Spleen (tissue), 13 donors: ENCODE measurements around the gene TJP2. TPM values are rescaled to one million over a fixed set of nuclear protein-coding genes. Genes with fewer than 3 reads are reported as not detected.
A peak's percentile ranks its signal among the peaks of the same experiment; 100 is the strongest.

ENCODE experiments used
- DNase-seq: peaks from one replicate; pipeline ENCODE4 v3.0.0-alpha.2; 2020
- H3K27ac ChIP-seq, 8 donors: fragments of 200-600 bp; sonication (generic) in 7 of 8; 1 replicate in 4 of 8; 2 replicates in 4 of 8; pipeline versions ENCODE4 v1.5.0 to v1.8.0; 2016 to 2021; ENCODE audit warnings: inconsistent platforms in 4 of 8, mild to moderate bottlenecking in 4 of 8, moderate library complexity in 1 of 8
- H3K27me3 ChIP-seq, 7 donors: fragments of 200-600 bp; sonication (generic) in 6 of 7; replicated peaks in 1 of 7; 1 replicate in 4 of 7; 2 replicates in 3 of 7; pipeline versions ENCODE4 v1.5.0 to v1.8.0; 2016 to 2021; ENCODE audit warnings: inconsistent platforms in 3 of 7, mild to moderate bottlenecking in 1 of 7
- H3K36me3 ChIP-seq, 6 donors: fragments of 200-600 bp; sonication (generic) in 5 of 6; 1 replicate in 4 of 6; 2 replicates in 2 of 6; pipeline versions ENCODE4 v1.5.0 to v1.8.0; 2016 to 2021; ENCODE audit warnings: inconsistent platforms in 2 of 6
- H3K4me1 ChIP-seq, 6 donors: fragments of 200-600 bp; sonication (generic) in 5 of 6; 1 replicate in 3 of 6; 2 replicates in 3 of 6; pipeline versions ENCODE4 v1.5.0 to v1.8.0; 2016 to 2021; ENCODE audit warnings: inconsistent platforms in 3 of 6
- H3K4me3 ChIP-seq, 8 donors: fragments of 200-600 bp; sonication (generic) in 7 of 8; 1 replicate in 4 of 8; 2 replicates in 4 of 8; pipeline versions ENCODE4 v1.5.0 to v1.8.0; 2016 to 2021; ENCODE audit warnings: inconsistent platforms in 4 of 8, mild to moderate bottlenecking in 4 of 8, moderate library complexity in 2 of 8
- H3K9me3 ChIP-seq, 8 donors: fragments of 200-600 bp; sonication (generic) in 7 of 8; 1 replicate in 4 of 8; 2 replicates in 4 of 8; pipeline versions ENCODE4 v1.5.0 to v1.8.0; 2016 to 2021; ENCODE audit warnings: inconsistent platforms in 4 of 8
- POLR2A ChIP-seq, 3 donors: fragments of 450-650 bp; IDR thresholded peaks; one replicate each; pipeline ENCODE4 v1.5.1; 2017; ENCODE audit warnings: antibody characterized with exemption in 3 of 3, mild to moderate bottlenecking in 1 of 3
- POLR2AphosphoS5 ChIP-seq, 3 donors: sonication (generic); formaldehyde crosslinking; IDR thresholded peaks; one replicate each; pipeline ENCODE4 v1.5.1; 2017; ENCODE audit warnings: antibody characterized with exemption in 3 of 3
- WGBS, 5 donors: extraction: QIAGEN DNeasy Blood & Tissue Kit in 3 of 5; methylation state at CpG; one replicate each; pipeline versions ENCODE4 v1.1.5 to v1.1.7; 2013 to 2018; 5-methylcytosine and 5-hydroxymethylcytosine counted together
- intact Hi-C: fragments of 100-400 bp; cut with DNase I; formaldehyde crosslinking; loops from one replicate; pipeline ENCODE4 v1.15.0; 2023; ENCODE audit warnings: low total_unique reads
- long read RNA-seq, 2 donors: transcript quantifications; one replicate each; lab custom pipeline, GENCODE V29; 2026
- polyA plus RNA-seq, 3 donors: library from polyadenylated mRNA; stranded (reverse); fragments of 200-250 nt; gene quantifications; one replicate each; pipeline ENCODE4 v1.2.1, GENCODE V29; 2013
- total RNA-seq, 7 donors: library from RNA; depleted of rRNA in 3 of 7; stranded (reverse); fragments of >200 nt in 3 of 7; fragmentation: NEBNext Ultra II Directional in 4 of 7; extraction: Animal tissue kit (Norgen Biotek cat#: 25700) in 4 of 7; gene quantifications; one replicate each; pipeline versions ENCODE4 v1.1.0 to v1.2.1, GENCODE V29; 2016 to 2021
- TF ChIP-seq, protein P1 (sequence below), 11 experiments: fragments of 200-600 bp in 7 of 11; fragments of 450-650 bp in 4 of 11; sonication (generic) in 4 of 11; IDR thresholded peaks in 8 of 11; conservative IDR thresholded peaks in 3 of 11; 1 replicate in 7 of 11; 2 replicates in 4 of 11; pipeline versions ENCODE4 v1.4.0 to v1.8.0; 2016 to 2021; ENCODE audit warnings: antibody characterized with exemption in 11 of 11, inconsistent platforms in 4 of 11, mild to moderate bottlenecking in 1 of 11
- donor health status: healthy with polysubstance abuse.
- donor health status: DM: no; HTN: no; CAD: no; lungs with moderate emphysema.
- donor health status: DM: no; HTN: no; CAD: no.
- donor health status: Bipolar disorder and iron deficiency.
- donor health status: healthy.
- donor health status: DM: no; HTN: no; CAD: no.
- donor health status: DM: yes; HTN: yes; CAD: no.

The TJP2 gene
- total RNA-seq: 10 to 100 TPM; 11.3 to 20.5 (median 16.1) TPM
- 1 to 10 TPM; 2.9 to 5.6 (median 5.2) TPM for polyA plus RNA-seq
- long read RNA-seq, donor 1, partial matches to known transcripts: 5 of 5 reads
- long read RNA-seq, donor 1, other reads (novel, unspliced or antisense): 0 of 5 reads
- long read RNA-seq, donor 2, partial matches to known transcripts: 7 of 8 reads
- long read RNA-seq, donor 2, other reads (novel, unspliced or antisense): 0 of 8 reads

DNA sequence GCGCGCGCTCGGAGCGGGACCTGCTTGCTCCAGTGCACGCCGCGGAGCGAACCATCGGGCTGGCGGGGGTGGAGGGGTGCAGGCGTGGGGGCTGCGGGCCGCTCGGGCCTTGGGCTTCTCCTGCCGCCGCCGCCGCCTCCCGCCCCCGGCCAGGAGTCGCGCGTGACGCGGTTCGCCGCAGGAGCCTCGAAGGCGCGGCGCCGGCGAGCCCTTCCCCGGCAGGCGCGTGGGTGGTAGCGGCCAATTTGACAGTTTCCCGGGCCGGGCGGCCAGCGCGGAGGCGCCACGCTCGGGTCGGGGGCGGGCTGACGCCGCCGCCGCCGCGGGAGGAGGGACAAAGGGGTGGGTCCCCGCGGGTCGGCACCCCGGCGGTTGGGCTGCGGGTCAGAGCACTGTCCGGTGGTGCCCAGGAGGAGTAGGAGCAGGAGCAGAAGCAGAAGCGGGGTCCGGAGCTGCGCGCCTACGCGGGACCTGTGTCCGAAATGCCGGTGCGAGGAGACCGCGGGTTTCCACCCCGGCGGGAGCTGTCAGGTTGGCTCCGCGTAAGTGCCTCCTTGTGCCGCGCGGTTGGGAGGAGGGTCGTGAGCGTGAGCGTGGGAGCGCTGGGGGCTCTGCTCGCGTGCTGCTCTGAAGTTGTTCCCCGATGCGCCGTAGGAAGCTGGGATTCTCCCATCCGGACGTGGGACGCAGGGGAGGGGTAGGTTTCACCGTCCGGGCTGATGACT, at the start of gene TJP2:
TJP2 (plus strand) TSS at position 387 of the 725 bp plus-strand sequence; CDS start at position 483, 96 bp downstream.
- no peaks in the 10 kb centered on the region for H3K36me3 ChIP-seq
- WGBS, 5 donors: 0 to 1% (median 0%) methylated on average over 25 to 93 of the region's 93 CpGs
- peaks cover 7 to 49% (median 29%) of the 10 kb centered on the region in 6 donors for H3K4me1 ChIP-seq
- peaks cover 0 to 43% (median 12%) of the 10 kb centered on the region in 7 donors for H3K27me3 ChIP-seq
- peak within 1 kb of the TSS; percentile 63 to 85 (median 72) for H3K4me3 ChIP-seq
- peak; percentile 88 for DNase-seq
- H3K9me3 ChIP-seq: no peaks in the 10 kb centered on the region
- intact Hi-C loops: no loop called here
- peak in 2 of 3 donors; percentile 68 to 74 for TF ChIP-seq POLR2AphosphoS5 (IDR thresholded peaks at IDR 0.05)
- TF ChIP-seq, protein P1, sequence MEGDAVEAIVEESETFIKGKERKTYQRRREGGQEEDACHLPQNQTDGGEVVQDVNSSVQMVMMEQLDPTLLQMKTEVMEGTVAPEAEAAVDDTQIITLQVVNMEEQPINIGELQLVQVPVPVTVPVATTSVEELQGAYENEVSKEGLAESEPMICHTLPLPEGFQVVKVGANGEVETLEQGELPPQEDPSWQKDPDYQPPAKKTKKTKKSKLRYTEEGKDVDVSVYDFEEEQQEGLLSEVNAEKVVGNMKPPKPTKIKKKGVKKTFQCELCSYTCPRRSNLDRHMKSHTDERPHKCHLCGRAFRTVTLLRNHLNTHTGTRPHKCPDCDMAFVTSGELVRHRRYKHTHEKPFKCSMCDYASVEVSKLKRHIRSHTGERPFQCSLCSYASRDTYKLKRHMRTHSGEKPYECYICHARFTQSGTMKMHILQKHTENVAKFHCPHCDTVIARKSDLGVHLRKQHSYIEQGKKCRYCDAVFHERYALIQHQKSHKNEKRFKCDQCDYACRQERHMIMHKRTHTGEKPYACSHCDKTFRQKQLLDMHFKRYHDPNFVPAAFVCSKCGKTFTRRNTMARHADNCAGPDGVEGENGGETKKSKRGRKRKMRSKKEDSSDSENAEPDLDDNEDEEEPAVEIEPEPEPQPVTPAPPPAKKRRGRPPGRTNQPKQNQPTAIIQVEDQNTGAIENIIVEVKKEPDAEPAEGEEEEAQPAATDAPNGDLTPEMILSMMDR (IDR thresholded peaks at IDR 0.05 in 8 of 11, conservative IDR thresholded peaks at IDR 0.05 in 3 of 11): no peak
- H3K27ac ChIP-seq: peak within 1 kb of the TSS in 7 of 8 donors; percentile 51 to 81 (median 58)

DNA sequence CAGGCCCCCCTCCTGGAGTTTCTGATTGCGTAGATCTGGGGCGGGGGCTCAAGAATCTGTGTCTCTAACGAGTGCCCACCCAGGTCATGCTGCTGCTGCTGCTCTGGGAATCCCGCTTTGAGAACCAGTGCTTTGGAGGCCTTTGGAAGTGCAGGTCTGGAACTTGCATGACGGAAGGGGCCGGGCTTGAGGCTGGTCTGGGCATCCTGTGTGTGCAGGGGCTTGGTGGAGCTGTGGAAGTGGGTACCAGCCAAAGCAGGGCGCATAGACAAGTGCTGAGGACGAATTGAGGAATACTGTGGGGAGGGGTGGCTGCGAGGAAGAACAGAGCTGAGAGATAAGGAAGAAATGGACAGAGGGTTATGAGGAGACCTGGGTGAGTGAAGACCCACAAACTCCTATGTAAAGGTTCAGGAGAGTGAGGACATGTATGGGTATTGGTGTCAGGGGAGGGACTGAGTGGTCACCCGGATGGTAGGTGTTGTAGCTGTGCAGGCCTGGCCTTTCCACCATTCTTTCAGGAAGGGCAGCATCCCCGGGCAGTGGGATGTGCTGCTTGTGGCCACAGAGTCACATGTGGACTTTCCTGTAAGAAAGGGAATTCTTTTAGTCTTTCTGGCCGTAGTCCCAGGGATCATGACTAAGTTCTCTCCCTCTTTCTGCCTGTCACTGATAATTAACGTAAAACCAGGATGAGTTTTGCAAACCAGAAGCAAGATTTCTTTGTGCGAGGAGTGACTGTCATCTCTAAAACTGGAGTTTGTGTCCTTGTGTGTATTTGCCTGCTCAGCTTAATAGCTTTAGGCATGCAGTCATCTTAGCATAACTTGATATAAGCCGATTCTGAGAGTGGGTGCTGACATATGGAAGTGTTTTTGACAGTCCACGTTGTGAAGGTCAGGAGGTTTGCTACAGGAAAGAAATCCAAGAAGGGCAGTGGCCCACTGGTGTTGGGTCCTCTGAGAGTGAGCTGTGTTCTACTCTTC, 43.3 kb upstream of the TJP2 start:
- Histone ChIP-seq H3K27me3 (peaks cover 0 to 6% (median 0%) of the 10 kb centered on the region in 7 donors), H3K36me3 (no peaks in the 10 kb centered on the region), H3K9me3 (no peaks in the 10 kb centered on the region), H3K27ac (no peak overlapping the region), H3K4me3 (no peak overlapping the region), H3K4me1 (no peaks in the 10 kb centered on the region)
- 66 to 83% (median 74%) methylated on average over 16 of the region's 16 CpGs for WGBS, 5 donors
- intact Hi-C loops: no loop called here
- no peak for DNase-seq
- no peak for TF ChIP-seq POLR2A (IDR thresholded peaks at IDR 0.05)
- no peak for TF ChIP-seq POLR2AphosphoS5 (IDR thresholded peaks at IDR 0.05)
- TF ChIP-seq, protein P1 (IDR thresholded peaks at IDR 0.05 in 8 of 11, conservative IDR thresholded peaks at IDR 0.05 in 3 of 11): no peak

DNA sequence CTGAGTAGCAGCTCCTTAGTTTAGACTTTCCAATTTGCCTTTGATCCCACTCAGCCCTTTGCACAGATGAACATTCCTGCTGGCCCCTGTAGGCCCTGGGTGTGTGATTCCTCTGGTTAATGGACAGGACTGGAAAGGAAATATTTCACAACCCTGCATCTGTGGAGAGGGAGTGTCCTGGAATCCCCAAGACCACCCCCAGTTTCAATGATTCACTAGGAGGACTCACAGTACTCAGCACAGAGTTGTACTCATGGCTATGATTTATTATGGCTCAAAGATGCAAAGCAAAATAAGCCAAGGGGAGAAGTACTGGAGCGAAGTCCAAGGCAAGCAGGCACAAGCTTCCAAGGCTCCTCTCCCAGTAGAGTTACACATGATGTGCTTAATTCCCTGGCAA, 42.4 kb upstream of the TJP2 start:
- H3K9me3 ChIP-seq: no peaks in the 10 kb centered on the region
- TF ChIP-seq, protein P1 (IDR thresholded peaks at IDR 0.05 in 8 of 11, conservative IDR thresholded peaks at IDR 0.05 in 3 of 11): no peak
- TF ChIP-seq POLR2A (IDR thresholded peaks at IDR 0.05): no peak
- no peak for TF ChIP-seq POLR2AphosphoS5 (IDR thresholded peaks at IDR 0.05)
- intact Hi-C loops: no loop called here
- 86 to 94% (median 92%) methylated on average over 1 of the region's 1 CpG for WGBS, 5 donors
- peaks cover 0 to 6% (median 0%) of the 10 kb centered on the region in 7 donors for H3K27me3 ChIP-seq
- no peak overlapping the region for H3K4me3 ChIP-seq
- H3K27ac ChIP-seq: no peak overlapping the region
- no peaks in the 10 kb centered on the region for H3K4me1 ChIP-seq
- no peak for DNase-seq
- no peaks in the 10 kb centered on the region for H3K36me3 ChIP-seq
